Activated CD8-positive, alpha-beta memory T cell treated with anti-CD3 and anti-CD28 coated beads, Interleukin-2, amount 10 ng/mL, durations not matched to agents 7 days and 5 days (primary cell): ENCODE results near the gene UBXN11. TPM values are rescaled to one million over a fixed set of nuclear protein-coding genes. Genes with fewer than 3 reads are reported as not detected.
"Not testable (repeated sequence)": the region's sequence is repeated elsewhere in the genome, so short reads cannot be mapped to it uniquely, and the experiment has no call there.

ENCODE experiments used
- ATAC-seq: fragments of 150-1000 bp; cut with Tn5 transposase; one replicate; pipeline ENCODE4 v1.10.0; 2021; ENCODE audit warnings: moderate library complexity
- CTCF ChIA-PET: fragments of 350-600 bp; sonication (Branson Sonifier 250); formaldehyde crosslinking; loops from one replicate; lab custom pipeline; 2021; ENCODE audit warnings: antibody characterized with exemption; lab: Charles Lee
- DNase-seq: peaks from one replicate; pipeline ENCODE4 v3.0.0-alpha.2; 2020
- H3K27ac Mint-ChIP-seq: one replicate; pipeline ENCODE4 v1.8.0; 2021; ENCODE audit warnings: mild to moderate bottlenecking, mixed read lengths
- H3K27me3 Mint-ChIP-seq: one replicate; pipeline ENCODE4 v1.8.0; 2021; ENCODE audit warnings: mixed read lengths
- H3K36me3 Mint-ChIP-seq: one replicate; pipeline ENCODE4 v1.8.0; 2021; ENCODE audit warnings: mild to moderate bottlenecking, mixed read lengths
- H3K4me1 Mint-ChIP-seq: one replicate; pipeline ENCODE4 v1.8.0; 2021; ENCODE audit warnings: mixed read lengths
- H3K4me3 Mint-ChIP-seq: one replicate; pipeline ENCODE4 v1.8.0; 2021; ENCODE audit warnings: mild to moderate bottlenecking, moderate library complexity, mixed read lengths
- H3K9me3 Mint-ChIP-seq: one replicate; pipeline ENCODE4 v1.8.0; 2022; ENCODE audit warnings: low read depth, mixed read lengths
- total RNA-seq, 2 experiments: library from RNA; stranded (reverse); gene quantifications; one replicate each; pipeline ENCODE4 v1.2.3, GENCODE V29; 2021

The UBXN11 gene
- total RNA-seq, 2 experiments from 2014 or later = 27.7 to 39.3 TPM

DNA sequence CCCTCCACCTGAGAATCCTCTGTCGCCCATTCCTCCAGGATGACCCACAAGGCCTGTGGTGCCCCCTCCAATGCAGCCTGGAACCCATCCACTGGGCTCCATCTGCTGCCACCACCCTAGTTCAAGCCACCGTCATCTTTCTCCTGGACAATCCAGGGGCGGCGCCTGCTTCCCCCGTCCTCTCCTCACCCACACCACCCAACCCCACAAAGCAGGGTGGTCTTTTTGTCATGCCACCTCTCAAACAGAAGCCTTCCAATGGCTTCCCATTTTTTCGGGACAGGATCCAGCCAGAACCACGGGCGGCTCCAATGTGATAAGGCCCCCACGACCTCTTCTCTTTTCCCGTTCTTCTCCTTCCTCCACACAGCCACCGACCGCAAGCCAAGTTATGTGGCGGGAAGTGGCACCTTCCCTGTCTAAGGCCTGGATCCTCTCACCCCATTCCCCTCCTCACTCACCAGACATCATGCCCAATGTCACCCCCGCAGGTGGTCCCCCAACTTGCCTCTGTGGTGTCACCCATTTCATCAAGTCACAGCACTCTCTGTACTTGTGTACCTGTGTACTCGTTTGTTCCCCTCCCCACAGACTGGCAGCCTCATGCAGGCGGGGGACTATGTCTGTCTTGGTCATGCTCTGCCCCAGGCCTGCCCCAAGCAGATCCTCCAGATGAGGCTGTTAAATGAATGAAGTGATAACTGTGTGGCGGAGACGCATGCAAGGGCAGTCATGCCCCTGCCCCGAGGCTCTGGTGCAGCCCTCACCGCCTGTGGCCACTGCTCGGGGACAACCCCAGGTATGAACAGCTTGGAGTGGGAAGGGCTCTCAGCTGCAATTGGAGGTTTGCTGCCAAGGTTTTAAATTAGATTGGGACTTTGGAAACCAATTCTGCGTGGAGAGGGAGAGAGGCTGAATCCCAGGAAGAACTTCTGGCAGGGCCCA lies 11.0 kb downstream of the UBXN11 start:
- DNase-seq (no peak), ATAC-seq (no peak)
- CTCF ChIA-PET = interaction anchor here (21.9 to 28.6 kb wide), 2 partner anchors 11 to 14 kb away, joined by 1010 read pairs; partner anchors contain the start of genes CD52, SH3BGRL3 and UBXN11
- Mint-ChIP-seq H3K27ac (no peak overlapping the region), H3K4me1 (peaks cover 23% of the 10 kb centered on the region), H3K36me3 (peaks cover 2% of the 10 kb centered on the region), H3K4me3 (no peak overlapping the region), H3K27me3 (no peaks in the 10 kb centered on the region), H3K9me3 (no peaks in the 10 kb centered on the region)

DNA sequence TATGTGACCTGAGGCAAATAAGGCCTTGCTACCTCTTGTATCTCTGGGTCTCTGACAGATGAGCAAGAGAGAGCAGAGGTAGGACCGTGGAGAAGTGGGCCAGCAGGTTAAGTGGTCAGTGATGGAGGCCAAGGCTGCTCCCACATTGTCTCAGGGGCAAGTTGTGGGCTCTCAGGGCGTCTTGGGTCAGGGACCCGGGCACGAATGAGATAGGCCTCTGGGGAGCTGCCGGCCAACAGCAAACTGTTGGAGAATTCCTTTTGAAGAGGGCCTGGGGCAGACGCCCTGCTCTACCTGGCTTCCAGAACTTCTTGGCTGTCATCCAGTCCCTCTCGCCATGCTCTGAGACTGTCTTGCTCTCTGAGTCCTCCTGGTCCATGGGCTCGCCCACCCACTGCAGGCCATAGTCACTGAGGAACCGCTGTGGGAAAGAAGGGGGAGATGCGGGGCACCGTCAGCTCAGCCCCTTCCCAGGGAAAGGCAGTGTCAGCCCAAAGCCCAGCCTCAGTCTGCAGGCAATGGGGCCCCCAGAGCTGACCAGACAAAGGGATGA lies 12.4 kb downstream of the UBXN11 start:
- CTCF ChIA-PET = interaction anchor here (1.3 to 21.9 kb wide), 2 partner anchors 9 to 16 kb away, joined by 4 to 1010 read pairs; partner anchors contain the start of genes CD52 and UBXN11
- Mint-ChIP-seq H3K4me3 (no peak overlapping the region), H3K27ac (peak overlapping the region; percentile 62), H3K36me3 (peaks cover 2% of the 10 kb centered on the region), H3K4me1 (peaks cover 32% of the 10 kb centered on the region), H3K9me3 (no peaks in the 10 kb centered on the region), H3K27me3 (no peaks in the 10 kb centered on the region)
- DNase-seq (no peak), ATAC-seq (no peak)

DNA sequence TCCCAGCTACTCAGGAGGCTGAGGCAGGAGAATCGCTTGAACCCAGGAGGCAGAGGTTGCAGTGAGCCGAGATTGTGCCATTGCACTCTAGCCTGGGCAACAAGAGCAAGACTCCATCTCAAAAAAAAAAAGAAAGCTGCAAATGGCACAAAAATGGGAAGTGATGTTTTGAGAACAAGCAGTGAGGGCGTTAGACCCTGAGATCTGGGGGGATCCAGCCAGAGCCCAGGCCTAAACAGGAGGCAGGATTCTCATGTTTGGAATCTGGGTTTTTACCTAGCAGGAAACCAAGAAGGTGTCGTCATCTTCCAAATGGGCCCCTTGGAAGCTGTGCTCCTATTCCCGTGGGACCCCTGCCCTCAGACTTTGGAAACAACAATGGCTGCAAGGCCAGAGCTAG lies 13.7 kb downstream of the UBXN11 start:
- H3K27me3 Mint-ChIP-seq, H3K27ac Mint-ChIP-seq, H3K9me3 Mint-ChIP-seq, ATAC-seq, DNase-seq, H3K36me3 Mint-ChIP-seq, H3K4me3 Mint-ChIP-seq: not testable (repeated sequence)
- H3K4me1 Mint-ChIP-seq = peaks cover 43% of the 10 kb centered on the region
- CTCF ChIA-PET = interaction anchor here (21.9 kb wide), 1 partner anchor 17 kb away, joined by 1010 read pairs; the partner anchor contains the start of genes CD52 and UBXN11

DNA sequence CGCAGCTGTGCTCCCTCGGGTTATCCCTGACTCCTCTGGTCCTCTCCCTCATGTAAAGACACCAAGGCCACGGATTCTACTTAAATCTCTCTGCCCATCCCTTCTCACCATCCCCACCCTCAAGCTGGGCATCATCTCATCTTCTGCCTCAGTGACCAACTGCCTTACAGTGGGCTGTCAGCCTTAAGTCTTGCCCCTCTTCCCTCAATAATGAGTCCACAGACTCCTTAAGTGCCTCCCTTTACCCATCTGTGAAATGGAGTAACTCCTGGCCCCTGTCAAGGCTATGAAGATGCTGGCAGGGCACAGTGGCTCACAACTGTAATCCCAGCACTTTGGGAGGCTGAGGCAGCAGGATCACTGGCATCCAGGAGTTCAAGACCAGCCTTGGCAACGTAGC lies 14.5 kb downstream of the UBXN11 start:
- DNase-seq = no peak
- H3K27me3 Mint-ChIP-seq = no peaks in the 10 kb centered on the region
- H3K4me1 Mint-ChIP-seq = peaks cover 50% of the 10 kb centered on the region
- H3K4me3 Mint-ChIP-seq = no peak overlapping the region
- CTCF ChIA-PET = interaction anchor here (21.9 kb wide), 1 partner anchor 18 kb away, joined by 1010 read pairs; the partner anchor contains the start of genes CD52 and UBXN11
- H3K9me3 Mint-ChIP-seq = no peaks in the 10 kb centered on the region
- H3K27ac Mint-ChIP-seq = peak overlapping the region; percentile 99
- H3K36me3 Mint-ChIP-seq = peaks cover 2% of the 10 kb centered on the region
- no peak for ATAC-seq

DNA sequence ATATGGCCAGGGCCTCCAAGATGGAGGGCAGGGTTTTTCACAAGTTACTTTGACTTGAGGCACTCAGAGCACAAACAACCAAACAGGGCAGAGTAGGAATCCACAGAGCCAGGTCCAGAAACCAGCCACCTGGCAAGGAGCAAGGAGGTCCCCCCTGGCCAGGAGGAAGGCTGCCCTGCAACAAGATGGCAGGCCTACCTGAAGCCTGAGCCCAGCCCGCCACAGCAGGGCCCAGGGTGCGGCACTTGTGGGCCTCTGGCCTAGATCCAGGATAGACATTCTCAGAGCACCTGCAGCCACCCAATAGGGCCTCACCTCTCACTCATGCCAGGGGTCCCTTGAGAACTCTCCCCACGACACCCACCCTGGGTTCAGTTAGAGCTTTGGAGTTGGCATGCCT lies 15.0 kb downstream of the UBXN11 start:
- Mint-ChIP-seq H3K27me3 (no peaks in the 10 kb centered on the region), H3K9me3 (no peaks in the 10 kb centered on the region), H3K36me3 (peaks cover 2% of the 10 kb centered on the region), H3K4me3 (no peak overlapping the region), H3K27ac (peak overlapping the region; percentile 99), H3K4me1 (peaks cover 56% of the 10 kb centered on the region)
- no peak for ATAC-seq
- CTCF ChIA-PET = interaction anchor here (8.4 to 21.9 kb wide), 2 partner anchors 15 to 18 kb away, joined by 120 to 1010 read pairs; partner anchors contain the start of genes CD52 and UBXN11
- no peak for DNase-seq

DNA sequence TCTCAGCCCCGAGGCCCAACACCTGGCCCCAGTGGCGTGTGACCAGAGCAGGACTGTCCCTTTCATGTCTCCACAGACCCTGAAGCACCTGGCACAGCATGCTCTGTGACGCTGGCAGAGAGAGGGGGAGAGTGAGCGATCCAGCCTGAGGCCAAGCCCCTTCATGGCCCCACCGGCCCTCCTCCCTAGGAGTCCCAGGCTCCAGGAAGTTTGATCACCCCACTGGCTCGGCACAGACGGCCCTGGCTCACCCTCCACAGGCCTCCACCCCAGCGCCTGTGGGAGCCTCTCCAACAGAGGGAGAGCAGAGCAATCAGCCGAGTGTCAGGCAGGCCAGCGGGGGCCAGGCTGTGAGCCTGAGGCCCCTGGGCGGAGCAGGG lies 15.6 kb downstream of the UBXN11 start:
- CTCF ChIA-PET = interaction anchor here (8.0 to 21.9 kb wide), 5 partner anchors 15 to 99 kb away, joined by 96 to 1010 read pairs (median 114); partner anchors contain the start of genes CD52, UBXN11 and ZNF683
- H3K9me3 Mint-ChIP-seq = no peaks in the 10 kb centered on the region

DNA sequence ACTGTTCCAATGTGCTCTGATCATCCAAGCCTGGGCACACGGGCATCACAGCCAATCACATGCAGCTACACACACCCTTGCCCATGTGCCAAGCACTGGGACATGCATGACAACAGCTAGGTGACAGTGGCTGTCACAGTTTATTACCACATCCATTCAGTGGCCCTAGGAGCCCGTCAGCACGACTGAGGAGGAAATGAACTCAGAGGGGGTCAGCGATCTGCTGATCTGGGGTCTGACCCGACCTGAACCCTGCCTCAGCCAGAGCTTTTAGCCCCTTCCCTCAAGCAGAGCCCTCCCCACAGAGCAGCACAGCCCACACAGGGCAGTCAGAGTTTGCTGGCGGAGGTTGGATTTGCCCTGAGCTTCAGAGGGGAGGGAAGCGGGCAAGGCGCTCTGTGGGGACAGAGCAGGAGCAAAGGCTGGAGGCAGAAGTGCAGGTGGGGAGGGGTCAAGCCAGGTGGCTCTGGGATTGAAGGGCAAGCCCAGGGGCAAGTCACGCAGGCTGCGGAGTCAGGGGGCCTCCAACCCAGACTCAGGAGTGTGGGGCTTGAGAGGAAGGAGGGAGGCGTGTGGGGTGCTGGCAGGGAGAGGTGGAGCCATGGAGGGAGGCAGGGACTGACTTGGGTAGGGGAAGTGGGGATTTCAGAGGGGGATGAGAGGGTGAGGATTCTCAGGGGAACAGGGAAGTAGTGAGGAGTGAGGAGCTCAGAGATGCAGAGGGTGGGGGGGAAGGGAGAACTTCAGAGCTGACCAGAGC lies 16.1 kb downstream of the UBXN11 start:
- Mint-ChIP-seq H3K36me3 (peaks cover 2% of the 10 kb centered on the region), H3K27me3 (no peaks in the 10 kb centered on the region), H3K9me3 (no peaks in the 10 kb centered on the region), H3K4me1 (peaks cover 67% of the 10 kb centered on the region), H3K4me3 (peak overlapping the region; percentile 21), H3K27ac (peak overlapping the region; percentile 99)
- CTCF ChIA-PET = interaction anchor here (2.1 to 21.9 kb wide), 6 partner anchors 11 to 99 kb away, joined by 12 to 1010 read pairs (median 107); partner anchors contain the start of genes CD52, SH3BGRL3, UBXN11 and ZNF683
- DNase-seq (peak; percentile 68), ATAC-seq (no peak)

More for the DNA sequence above, 15.6 kb downstream of the UBXN11 start:
- Mint-ChIP-seq H3K4me1 (peaks cover 61% of the 10 kb centered on the region), H3K36me3 (peaks cover 2% of the 10 kb centered on the region), H3K4me3 (no peak overlapping the region), H3K27me3 (no peaks in the 10 kb centered on the region), H3K27ac (peak overlapping the region; percentile 99)
- no peak for ATAC-seq
- no peak for DNase-seq

DNA sequence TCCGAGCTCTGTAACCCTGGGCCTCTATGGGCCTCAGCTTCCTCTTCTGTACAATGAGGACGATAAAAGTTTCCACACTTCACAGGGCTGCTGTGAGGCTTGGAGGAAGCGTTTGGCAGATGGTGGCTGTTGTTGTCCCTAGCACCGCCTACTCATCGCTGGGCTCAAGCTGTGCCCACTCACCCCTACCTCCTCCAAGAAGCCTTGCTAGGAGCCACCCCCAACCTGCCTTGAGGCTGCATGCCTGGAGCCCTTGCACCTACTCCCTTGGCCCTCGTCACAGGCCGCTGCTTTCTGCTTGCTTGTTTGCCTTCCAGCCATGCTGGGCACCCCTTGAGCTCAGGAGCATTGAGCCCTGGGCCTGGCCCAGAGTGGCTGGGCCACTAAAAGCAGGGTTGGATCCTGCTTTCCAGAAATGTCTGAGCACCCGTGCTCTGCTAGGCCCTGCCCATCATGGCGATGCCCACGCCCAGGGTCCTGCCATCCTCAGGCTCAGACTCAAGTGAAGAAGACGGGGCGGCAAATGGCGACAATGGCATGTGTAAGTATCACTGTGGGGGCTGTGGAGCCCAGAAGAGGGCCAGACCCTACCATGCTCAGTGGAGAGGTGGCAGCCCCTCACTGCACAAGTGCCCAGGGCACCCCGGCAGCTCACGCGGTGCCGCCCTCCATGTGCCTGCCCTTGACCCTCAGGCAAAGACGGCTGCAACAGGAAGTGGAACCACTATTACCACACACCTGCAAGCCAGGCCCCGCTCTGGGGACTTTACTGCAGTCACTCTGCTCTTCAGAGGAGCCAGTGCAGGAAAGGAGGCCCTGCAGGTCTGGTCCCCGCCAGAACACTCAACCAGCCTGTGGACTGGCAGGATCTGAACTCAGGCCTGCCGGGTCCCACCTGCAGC lies 17.0 kb downstream of the UBXN11 start:
- peak; percentile 5 for ATAC-seq
- CTCF ChIA-PET = interaction anchor here (1.0 to 21.9 kb wide), 14 partner anchors 10 to 143 kb away, joined by 3 to 1010 read pairs (median 38); partner anchors contain the start of genes CD52, CEP85, DHDDS and SH3BGRL3
- Mint-ChIP-seq H3K9me3 (no peaks in the 10 kb centered on the region), H3K27ac (peak overlapping the region; percentile 99), H3K4me1 (peaks cover 76% of the 10 kb centered on the region), H3K36me3 (peaks cover 7% of the 10 kb centered on the region), H3K4me3 (peak overlapping the region; percentile 21), H3K27me3 (no peaks in the 10 kb centered on the region)
- peak; percentile 83 for DNase-seq

DNA sequence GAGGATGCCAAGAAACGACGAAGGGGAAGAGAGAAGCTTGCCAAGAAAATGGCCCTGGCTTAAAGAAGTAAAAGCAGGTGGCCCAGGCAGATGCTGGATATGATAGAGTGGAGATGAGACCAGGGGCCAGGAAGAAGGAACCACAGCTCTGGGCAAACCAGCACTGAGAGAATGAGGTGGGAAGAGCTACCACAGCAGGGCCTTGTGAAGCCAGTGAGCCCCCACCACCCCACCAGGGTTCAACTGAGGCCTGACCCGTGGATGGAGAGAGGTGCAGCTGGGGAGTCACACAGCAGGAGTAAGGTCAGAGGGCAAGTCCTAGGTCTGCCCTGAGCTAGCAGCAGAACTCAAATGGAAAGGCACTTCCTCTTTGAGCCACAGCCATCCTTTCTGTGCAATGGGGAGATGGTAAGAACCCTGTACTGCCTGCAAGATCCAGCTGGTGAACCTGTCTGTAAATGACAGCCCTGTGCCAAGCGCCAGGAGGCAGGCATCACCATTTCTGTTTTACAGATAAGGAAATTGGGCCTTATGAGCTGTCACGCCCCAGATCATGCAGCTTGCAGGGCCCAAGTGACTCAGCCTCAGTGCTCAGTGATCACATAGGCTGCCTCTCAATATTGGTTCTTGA lies 18.0 kb downstream of the UBXN11 start:
- Mint-ChIP-seq H3K27me3 (no peaks in the 10 kb centered on the region), H3K27ac (peak overlapping the region; percentile 99), H3K4me3 (peak overlapping the region; percentile 18), H3K36me3 (peaks cover 9% of the 10 kb centered on the region), H3K9me3 (no peaks in the 10 kb centered on the region), H3K4me1 (peaks cover 86% of the 10 kb centered on the region)
- CTCF ChIA-PET = interaction anchor here (0.8 to 21.9 kb wide), 15 partner anchors 9 to 182 kb away, joined by 3 to 1010 read pairs (median 35); partner anchors contain the start of genes CD52, CEP85, DHDDS and SH3BGRL3
- DNase-seq (peak; percentile 89), ATAC-seq (peak; percentile 40)

DNA sequence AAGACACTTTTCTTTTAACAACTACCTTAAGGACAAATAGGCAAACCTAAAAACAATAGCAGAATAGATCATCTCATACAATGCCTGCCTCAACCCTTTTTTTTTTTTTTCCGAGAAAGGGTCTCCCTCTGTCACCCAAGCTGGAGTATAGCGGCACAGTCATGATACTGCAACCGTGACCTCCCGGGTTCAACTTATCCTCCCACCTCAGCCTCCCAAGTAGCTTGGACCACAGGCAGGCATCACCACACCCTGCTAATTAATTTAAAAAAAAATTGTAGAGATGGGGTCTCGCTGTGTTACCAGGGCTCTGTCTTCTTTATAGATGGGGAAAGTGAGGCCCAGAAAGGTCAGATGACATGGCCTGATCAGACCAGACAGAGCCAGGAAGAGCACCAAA lies 18.6 kb downstream of the UBXN11 start:
- H3K27me3 Mint-ChIP-seq = no peaks in the 10 kb centered on the region
- peak overlapping the region; percentile 99 for H3K27ac Mint-ChIP-seq
- peak overlapping the region; percentile 43 for H3K4me3 Mint-ChIP-seq
- ATAC-seq (no peak), DNase-seq (no peak)
- no peaks in the 10 kb centered on the region for H3K9me3 Mint-ChIP-seq
- peaks cover 92% of the 10 kb centered on the region for H3K4me1 Mint-ChIP-seq
- CTCF ChIA-PET = interaction anchor here (0.8 to 21.9 kb wide), 11 partner anchors 8 to 181 kb away, joined by 3 to 1010 read pairs (median 62); partner anchors contain the start of genes CD52, CEP85, SH3BGRL3 and UBXN11
- H3K36me3 Mint-ChIP-seq = peaks cover 16% of the 10 kb centered on the region

DNA sequence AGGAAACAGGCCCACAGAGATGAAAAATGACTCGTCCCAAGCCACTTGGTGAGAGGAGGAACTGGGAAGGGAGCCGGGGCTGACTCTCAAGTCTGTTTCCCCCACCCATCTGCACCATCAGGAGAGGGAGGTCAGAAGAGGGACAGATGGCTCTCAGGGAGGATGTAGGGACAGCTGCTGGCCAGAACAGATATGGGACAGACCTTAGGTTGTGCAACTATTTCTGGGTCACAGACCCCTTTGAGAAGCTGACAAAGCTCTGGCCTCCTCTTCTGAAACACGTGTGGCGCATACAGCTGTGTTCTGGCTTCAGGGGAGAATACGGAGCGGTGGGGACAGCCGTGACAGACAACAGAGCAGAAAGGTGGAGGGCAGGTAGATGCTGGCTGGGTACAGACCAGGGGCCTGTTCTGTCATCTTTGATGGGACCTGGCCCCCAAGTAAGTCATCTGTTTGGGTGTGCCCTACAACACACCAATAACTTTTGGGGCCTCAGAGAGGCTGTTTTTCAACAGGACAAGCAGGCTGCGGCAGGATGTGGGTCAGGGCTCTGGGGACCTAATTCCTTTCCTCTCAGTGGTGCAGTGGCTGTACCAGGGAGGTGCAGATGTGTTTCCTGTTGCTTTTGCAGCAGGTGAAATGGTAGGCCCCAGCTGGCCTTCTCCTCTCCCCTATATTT lies 19.3 kb downstream of the UBXN11 start:
- peak overlapping the region; percentile 99 for H3K27ac Mint-ChIP-seq
- no peaks in the 10 kb centered on the region for H3K27me3 Mint-ChIP-seq
- peaks cover 21% of the 10 kb centered on the region for H3K36me3 Mint-ChIP-seq
- peak; percentile 96 for DNase-seq
- H3K4me3 Mint-ChIP-seq = peak overlapping the region; percentile 43
- CTCF ChIA-PET = interaction anchor here (0.9 to 21.9 kb wide), 9 partner anchors 11 to 213 kb away, joined by 3 to 1010 read pairs (median 96); partner anchors contain the start of genes CD52, CEP85, UBXN11 and ZNF683
- H3K4me1 Mint-ChIP-seq = peaks cover 98% of the 10 kb centered on the region
- no peaks in the 10 kb centered on the region for H3K9me3 Mint-ChIP-seq
- peak; percentile 40 for ATAC-seq
